ENCODE measurements around the gene TSPAN11. TPM values are rescaled to one million over a fixed set of nuclear protein-coding genes. Genes with fewer than 3 reads are reported as not detected.

TSPAN11 gene
- total and polyA plus RNA-seq, 2 of the 8 experiments (the other 6 are each of a cell fraction or from before 2014, with no cell fraction given): 3.9 to 8.2 TPM

DNA sequence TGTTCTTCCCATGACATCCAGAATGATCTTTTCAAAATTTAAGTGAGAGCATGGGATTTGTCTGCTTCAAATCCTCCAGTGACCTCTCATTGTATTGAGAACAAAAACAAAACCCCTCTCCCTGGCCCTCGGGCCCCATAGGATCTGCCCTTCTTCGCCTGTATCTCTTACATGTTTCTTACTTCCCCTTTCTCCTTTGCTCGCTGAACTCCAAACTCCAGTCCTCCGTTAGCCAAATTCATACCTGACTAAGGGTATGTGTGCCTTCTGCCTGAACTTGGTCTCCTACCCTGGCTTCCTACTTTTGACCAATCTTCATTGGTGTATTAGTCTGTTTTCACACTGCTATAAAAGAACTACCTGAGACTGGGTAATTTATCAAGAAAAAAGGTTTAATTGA lies 13.2 kb upstream of the TSPAN11 start:
- Histone ChIP-seq H3K36me3 (ENCODE audit: control insufficient read depth in 2 of 4, insufficient read depth in 4 of 4, low read length in 3 of 4) (no peaks in the 10 kb centered on the region), H3K23ac (ENCODE audit: insufficient read length) (no peak overlapping the region), H3K4me2 (ENCODE audit: insufficient read depth in 1 of 2, low read depth in 2 of 2, low read length in 2 of 2) (no peak overlapping the region), H3K4me1 (replicated peaks in 1 of 4; ENCODE audit: control insufficient read depth in 3 of 4, insufficient read depth in 4 of 4, low read length in 3 of 4) (peaks cover 0 to 7% (median 3%) of the 10 kb centered on the region in 4 experiments; a peak in 3 of 7 replicates), H2BK5ac (ENCODE audit: low read depth, low read length) (no peak overlapping the region), H3K14ac (ENCODE audit: insufficient read length) (no peak overlapping the region), H3K27ac (ENCODE audit: low read depth, low read length) (no peak overlapping the region), H2AFZ (ENCODE audit: low read length) (no peak overlapping the region), H3K4me3 (ENCODE audit: extremely low read depth in 1 of 4, insufficient read depth in 2 of 4, low read depth in 3 of 4, low read length in 4 of 4) (no peak overlapping the region), H3K79me1 (ENCODE audit: low read depth, low read length) (no peaks in the 10 kb centered on the region), H4K91ac (replicated peaks; ENCODE audit: insufficient read length, low read length) (no peak overlapping the region), H4K20me1 (replicated peaks in 1 of 2; ENCODE audit: control insufficient read depth in 1 of 2, insufficient read depth in 2 of 2, low read length in 2 of 2) (no peaks in the 10 kb centered on the region), H4K5ac (ENCODE audit: insufficient read length, low read depth, low read length) (no peak overlapping the region), H3K79me2 (ENCODE audit: control insufficient read depth in 1 of 2, insufficient read depth in 2 of 2, low read length in 2 of 2) (no peaks in the 10 kb centered on the region), H3K18ac (ENCODE audit: extremely low read depth, low read length) (no peak overlapping the region), H3K9me3 (ENCODE audit: insufficient read depth in 2 of 2, low read depth in 1 of 2, low read length in 1 of 2) (no peaks in the 10 kb centered on the region), H4K8ac (ENCODE audit: extremely low read depth, insufficient read depth, low read length) (no peak overlapping the region), H2AK5ac (ENCODE audit: low read depth, low read length) (no peak overlapping the region), H3K4ac (replicated peaks; ENCODE audit: insufficient read length, low read depth, low read length) (no peak overlapping the region), H2BK120ac (replicated peaks; ENCODE audit: low read depth, low read length) (no peak overlapping the region), H3K23me2 (ENCODE audit: low read depth, low read length) (no peaks in the 10 kb centered on the region), H3K27me3 (replicated peaks in 1 of 4; ENCODE audit: control insufficient read depth in 3 of 4, extremely low read depth in 1 of 4, insufficient read depth in 3 of 4, low read length in 3 of 4) (no peaks in the 10 kb centered on the region; a peak in 1 of 7 replicates), H2BK12ac (ENCODE audit: low read depth, low read length) (no peak overlapping the region), H3K9ac (replicated peaks in 1 of 4; ENCODE audit: extremely low read depth in 1 of 4, low read depth in 3 of 4, low read length in 3 of 4) (no peak overlapping the region), H2BK20ac (ENCODE audit: low read length) (no peak overlapping the region), H2BK15ac (ENCODE audit: low read length) (no peak overlapping the region), H3K56ac (replicated peaks; ENCODE audit: insufficient read length, low read depth, low read length) (no peak overlapping the region)
- FAIRE-seq: no peak
- no peak for TF ChIP-seq POLR2AphosphoS5 (IDR thresholded peaks at IDR 0.05; ENCODE audit: low read depth, low read length)
- no peak for TF ChIP-seq GABPA (IDR thresholded peaks at IDR 0.05; ENCODE audit: borderline replicate concordance, insufficient read depth, low read length)
- POLR2A ChIA-PET (ENCODE audit: partially characterized antibody): no interaction called here
- WGBS, 2 experiments (ENCODE audit: extremely low coverage in 1 of 2, insufficient coverage in 1 of 2, insufficient read length in 1 of 2, insufficient replicate concordance in 2 of 2, low coverage in 1 of 2, low lambda C conversion rate in 2 of 2, missing lambda C conversion rate in 1 of 2): 70% methylated on average over 4 of the region's 4 CpGs; no CpG with 5 or more reads in 1 of the 2 experiments
- no peak for DNase-seq (ENCODE audit: low read depth in 1 of 2, low spot score in 2 of 2)
- CTCF ChIA-PET (ENCODE audit: partially characterized antibody): interaction anchor here (1.2 kb wide), 1 partner anchor 13 kb away, joined by 4 read pairs; the partner anchor contains the start of gene TSPAN11

Measured in H1 (cell line).